HCT116 (cell line): ENCODE data around the gene TRAF3IP1. TPM values are rescaled to one million over a fixed set of nuclear protein-coding genes. Genes with fewer than 3 reads are reported as not detected.

Experiments
- ATAC-seq: fragments of 200-7000 bp; cut with Tn5 transposase; 2 replicates; pipeline ENCODE4 v1.9.1; 2020; ENCODE audit warnings: mild to moderate bottlenecking, moderate library complexity
- BruUV-seq: library from RNA; stranded (reverse); fragments of 400-500 nt; replicated peaks from 2 replicates; lab custom pipeline; 2021; lab: Mats Ljungman, UMichigan
- CTCF ChIA-PET: fragments of 300-600 bp; sonication (Branson Sonifier 250); formaldehyde crosslinking; loops from one replicate; lab custom pipeline; 2021; ENCODE audit warnings: antibody characterized with exemption; lab: Charles Lee
- POLR2A ChIA-PET: fragments of 300-600, 350-600 bp; sonication (Branson Sonifier 250); formaldehyde crosslinking; loops from one replicate; lab custom pipeline; 2021; ENCODE audit warnings: antibody characterized with exemption; lab: Charles Lee
- RAD21 ChIA-PET, 2 experiments: fragments of 300-600 bp; sonication (Branson Sonifier 250); formaldehyde crosslinking; loops; one replicate each; lab custom pipeline; 2023; ENCODE audit warnings: low total read pairs in 2 of 2; ENCODE audit not compliant: uncharacterized antibody in 2 of 2, unreplicated experiment in 2 of 2, low non-redundant PET in 1 of 2; lab: Charles Lee
- DNase-seq: peaks from one replicate; pipeline ENCODE4 v3.0.0-alpha.2; 2010; ENCODE audit warnings: low read depth, low spot score
- H2AFZ ChIP-seq: fragments of 200-600 bp; shearing (Covaris generic), sonication (generic); 2 replicates; pipeline ENCODE4 v1.6.1; 2017; ENCODE audit warnings: low read depth, mixed run types, mixed read lengths, antibody characterized with exemption, low read length; ENCODE audit not compliant: poor library complexity, severe bottlenecking
- H3K27ac ChIP-seq: 2 replicates; pipeline ENCODE4 v1.5.1; 2012; ENCODE audit warnings: low read depth, low read length
- H3K27me3 ChIP-seq: fragments of 200-600 bp; sonication (generic); 2 replicates; pipeline ENCODE4 v1.6.1; 2016; ENCODE audit warnings: mixed run types, low read length, mixed read lengths; ENCODE audit not compliant: insufficient read depth
- H3K36me3 ChIP-seq, 2 experiments: fragments of 200-500 bp in 1 of 2; fragments of 200-600 bp in 1 of 2; sonication (Bioruptor generic) in 1 of 2; sonication (generic) in 1 of 2; 2 replicates each; pipeline versions ENCODE4 v1.5.1 to v1.6.1; 2014 to 2016; ENCODE audit warnings: low read length in 2 of 2, inconsistent platforms in 1 of 2, mixed read lengths in 1 of 2, mixed run types in 1 of 2; ENCODE audit not compliant: insufficient read depth in 2 of 2, control insufficient read depth in 1 of 2
- H3K4me1 ChIP-seq, 2 experiments: fragments of 200-600 bp in 1 of 2; sonication (generic) in 1 of 2; 2 replicates each; pipeline versions ENCODE4 v1.5.1 to v1.6.1; 2012 to 2017; ENCODE audit warnings: low read length in 2 of 2, inconsistent platforms in 1 of 2, mild to moderate bottlenecking in 1 of 2, mixed read lengths in 1 of 2, mixed run types in 1 of 2, moderate library complexity in 1 of 2; ENCODE audit not compliant: insufficient read depth in 2 of 2, control insufficient read depth in 1 of 2
- H3K4me2 ChIP-seq: fragments of 200-600 bp; sonication (generic); 2 replicates; pipeline ENCODE4 v1.6.1; 2017; ENCODE audit warnings: mixed run types, low read length, mixed read lengths
- H3K4me3 ChIP-seq, 2 experiments: fragments of 200-600 bp in 1 of 2; sonication (generic) in 1 of 2; replicated peaks in 1 of 2; 2 replicates each; pipeline ENCODE4 v1.5.1; 2011 to 2016; ENCODE audit warnings: low read length in 2 of 2, control low read depth in 1 of 2, low read depth in 1 of 2, mild to moderate bottlenecking in 1 of 2, mixed read lengths in 1 of 2, mixed run types in 1 of 2
- H3K79me2 ChIP-seq: fragments of 200-600 bp; sonication (generic); 2 replicates; pipeline ENCODE4 v1.6.1; 2017; ENCODE audit warnings: mild to moderate bottlenecking, mixed run types, low read length, moderate library complexity, mixed read lengths; ENCODE audit not compliant: insufficient read depth
- H3K9ac ChIP-seq: fragments of 200-600 bp; sonication (generic); 2 replicates; pipeline ENCODE4 v1.6.1; 2016; ENCODE audit warnings: low read length, mixed read lengths
- H3K9me2 ChIP-seq: fragments of 200-600 bp; sonication (generic), shearing (Covaris generic); 2 replicates; pipeline ENCODE4 v1.6.1; 2017; ENCODE audit warnings: mixed run types, mild to moderate bottlenecking, moderate library complexity; ENCODE audit not compliant: insufficient read depth
- H3K9me3 ChIP-seq, 2 experiments: fragments of 200-500 bp in 1 of 2; fragments of 200-600 bp in 1 of 2; sonication (Bioruptor generic) in 1 of 2; sonication (generic) in 1 of 2; 2 replicates each; pipeline ENCODE4 v1.6.1; 2014 to 2017; ENCODE audit warnings: low read length in 2 of 2, mixed read lengths in 2 of 2, inconsistent platforms in 1 of 2, low read depth in 1 of 2, mild to moderate bottlenecking in 1 of 2, mixed run types in 1 of 2, moderate library complexity in 1 of 2; ENCODE audit not compliant: control insufficient read depth in 1 of 2, insufficient read depth in 1 of 2
- H4K20me1 ChIP-seq: fragments of 200-600 bp; sonication (generic), shearing (Covaris generic); 2 replicates; pipeline ENCODE4 v1.6.1; 2017; ENCODE audit warnings: mixed run types, mild to moderate bottlenecking, moderate library complexity; ENCODE audit not compliant: insufficient read depth
- CBX3 ChIP-seq: IDR thresholded peaks from 2 replicates; pipeline ENCODE4 v1.6.1; 2012; ENCODE audit warnings: low read depth
- EZH2phosphoT487 ChIP-seq: fragments of 200-600 bp; IDR thresholded peaks from 2 replicates; pipeline ENCODE4 v1.6.1; 2018; ENCODE audit warnings: antibody characterized with exemption, borderline replicate concordance
- FOSL1 ChIP-seq: IDR thresholded peaks from 2 replicates; pipeline ENCODE4 v1.6.1; 2012; ENCODE audit warnings: low read depth
- JUND ChIP-seq: IDR thresholded peaks from 2 replicates; pipeline ENCODE4 v1.6.1; 2012
- SIN3A ChIP-seq: IDR thresholded peaks from 2 replicates; pipeline ENCODE4 v1.6.1; 2012; ENCODE audit warnings: low read depth
- SP1 ChIP-seq: IDR thresholded peaks from 2 replicates; pipeline ENCODE4 v1.6.1; 2012; ENCODE audit warnings: low read depth
- SRF ChIP-seq: IDR thresholded peaks from 2 replicates; pipeline ENCODE4 v1.6.1; 2012; ENCODE audit warnings: low read depth
- YY1 ChIP-seq: IDR thresholded peaks from 2 replicates; pipeline ENCODE4 v1.6.1; 2011; ENCODE audit warnings: low read length, low read depth, moderate library complexity, mild to moderate bottlenecking; ENCODE audit not compliant: insufficient replicate concordance; ENCODE audit errors: extremely low read depth
- intact Hi-C: fragments of 100-400 bp; cut with micrococcal nuclease; formaldehyde crosslinking; loops from 2 replicates; pipeline ENCODE4 v1.10.0; 2022
- total RNA-seq: library from RNA; stranded (reverse); gene quantifications from one replicate; pipeline ENCODE4 v1.2.1, GENCODE V29; 2021; ENCODE audit not compliant: unreplicated experiment
- TF ChIP-seq, protein P1 (sequence below): IDR thresholded peaks from 2 replicates; pipeline ENCODE4 v1.6.1; 2012
- TF ChIP-seq, protein P2 (sequence below), 3 experiments: fragments of 200-600 bp in 1 of 3; sonication (generic) in 1 of 3; IDR thresholded peaks in 2 of 3; conservative IDR thresholded peaks in 1 of 3; 2 replicates each; pipeline ENCODE4 v1.5.1; 2012 to 2017; ENCODE audit warnings: low read depth in 2 of 3, low read length in 2 of 3, antibody characterized with exemption in 1 of 3, borderline replicate concordance in 1 of 3, control low read depth in 1 of 3, mild to moderate bottlenecking in 1 of 3, mixed read lengths in 1 of 3, mixed run types in 1 of 3, moderate library complexity in 1 of 3; ENCODE audit not compliant: insufficient read depth in 1 of 3

Gene TRAF3IP1
- total RNA-seq, 1 experiment from 2014 or later, result 19.4 TPM

DNA sequence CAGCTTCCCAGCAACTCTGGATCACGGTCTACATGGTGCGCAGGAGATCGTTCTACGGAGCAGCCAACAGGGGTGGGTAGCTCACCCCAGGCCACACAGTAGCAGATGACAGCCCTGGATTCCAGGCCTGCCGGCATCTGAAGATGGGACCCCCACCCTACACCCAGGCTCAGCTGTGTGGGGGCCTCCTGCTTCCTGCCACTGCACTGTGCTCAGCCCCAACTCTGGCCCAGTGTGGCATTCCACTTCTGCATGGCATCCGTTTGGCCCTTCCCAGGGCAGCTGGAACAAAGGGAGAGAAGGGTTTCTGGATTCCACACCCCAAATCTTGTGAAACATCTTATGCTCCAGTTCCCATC, 41.0 kb upstream of the TRAF3IP1 start:
- Histone ChIP-seq H3K27me3 (no peaks in the 10 kb centered on the region), H4K20me1 (0 out of 2 replicates have a peak, but pooled peaks cover 4% of the 10 kb centered on the region), H3K36me3 (peaks cover 0 to 8% of the 10 kb centered on the region in 2 experiments; a peak in 2 of 4 replicates), H3K9me2 (no peaks in the 10 kb centered on the region), H3K4me2 (no peak overlapping the region), H3K79me2 (peaks cover 39% of the 10 kb centered on the region), H3K9ac (no peak overlapping the region), H3K9me3 (no peaks in the 10 kb centered on the region), H2AFZ (no peak overlapping the region), H3K27ac (no peak overlapping the region), H3K4me1 (no peaks in the 10 kb centered on the region), H3K4me3 (no peak overlapping the region)
- ChIA-PET RAD21 (no interaction called here), POLR2A (no interaction called here), CTCF (no interaction called here)
- intact Hi-C loops, result no loop called here
- DNase-seq, result no peak
- TF ChIP-seq FOSL1 (no peak), SP1 (no peak), SIN3A (no peak), EZH2phosphoT487 (no peak), YY1 (no peak), SRF (no peak), CBX3 (no peak), JUND (no peak)
- TF ChIP-seq, protein P1, sequence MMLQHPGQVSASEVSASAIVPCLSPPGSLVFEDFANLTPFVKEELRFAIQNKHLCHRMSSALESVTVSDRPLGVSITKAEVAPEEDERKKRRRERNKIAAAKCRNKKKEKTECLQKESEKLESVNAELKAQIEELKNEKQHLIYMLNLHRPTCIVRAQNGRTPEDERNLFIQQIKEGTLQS, result no peak
- TF ChIP-seq, protein P2, sequence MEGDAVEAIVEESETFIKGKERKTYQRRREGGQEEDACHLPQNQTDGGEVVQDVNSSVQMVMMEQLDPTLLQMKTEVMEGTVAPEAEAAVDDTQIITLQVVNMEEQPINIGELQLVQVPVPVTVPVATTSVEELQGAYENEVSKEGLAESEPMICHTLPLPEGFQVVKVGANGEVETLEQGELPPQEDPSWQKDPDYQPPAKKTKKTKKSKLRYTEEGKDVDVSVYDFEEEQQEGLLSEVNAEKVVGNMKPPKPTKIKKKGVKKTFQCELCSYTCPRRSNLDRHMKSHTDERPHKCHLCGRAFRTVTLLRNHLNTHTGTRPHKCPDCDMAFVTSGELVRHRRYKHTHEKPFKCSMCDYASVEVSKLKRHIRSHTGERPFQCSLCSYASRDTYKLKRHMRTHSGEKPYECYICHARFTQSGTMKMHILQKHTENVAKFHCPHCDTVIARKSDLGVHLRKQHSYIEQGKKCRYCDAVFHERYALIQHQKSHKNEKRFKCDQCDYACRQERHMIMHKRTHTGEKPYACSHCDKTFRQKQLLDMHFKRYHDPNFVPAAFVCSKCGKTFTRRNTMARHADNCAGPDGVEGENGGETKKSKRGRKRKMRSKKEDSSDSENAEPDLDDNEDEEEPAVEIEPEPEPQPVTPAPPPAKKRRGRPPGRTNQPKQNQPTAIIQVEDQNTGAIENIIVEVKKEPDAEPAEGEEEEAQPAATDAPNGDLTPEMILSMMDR (IDR thresholded peaks at IDR 0.05 in 2 of 3, conservative IDR thresholded peaks at IDR 0.05 in 1 of 3; ENCODE audit: borderline replicate concordance in 1 of 3, insufficient read depth in 1 of 3, low read depth in 2 of 3, low read length in 2 of 3), result no peak
- BruUV-seq, result no TSS peak
- ATAC-seq, result no peak
